ENCODE data around the gene GATM.

The GATM gene

GRCh38 chr15:45361878-45362277 is 16.5 kb downstream of the GATM start:
- DNase-seq (ENCODE audit: low read depth in 2 of 3, low spot score in 2 of 3): no peak

- no peak for DNase-seq (ENCODE audit: low read depth in 2 of 3, low spot score in 2 of 3)
These were observed 22.5 kb downstream of the GATM start for GRCh38 chr15:45355860-45356259.

GRCh38 chr15:45354711-45355110 is 23.6 kb downstream of the GATM start:
- DNase-seq (ENCODE audit: low read depth in 2 of 3, low spot score in 2 of 3): no peak

GRCh38 chr15:45351227-45351626 is 27.1 kb downstream of the GATM start:
- no peak for DNase-seq (ENCODE audit: low read depth in 2 of 3, low spot score in 2 of 3)

- no peak for DNase-seq (ENCODE audit: low read depth in 2 of 3, low spot score in 2 of 3)
These were observed 28.7 kb downstream of the GATM start for GRCh38 chr15:45349623-45350022.

- no peak for DNase-seq (ENCODE audit: low read depth in 2 of 3, low spot score in 2 of 3)
These were observed 30.4 kb downstream of the GATM start for GRCh38 chr15:45347989-45348388.

- no peak for DNase-seq (ENCODE audit: low read depth in 2 of 3, low spot score in 2 of 3)
These were observed 31.3 kb downstream of the GATM start for GRCh38 chr15:45347033-45347432.

- no peak for DNase-seq (ENCODE audit: low read depth in 2 of 3, low spot score in 2 of 3)
These were observed 32.0 kb downstream of the GATM start for GRCh38 chr15:45346381-45346780.

- no peak for DNase-seq (ENCODE audit: low read depth in 2 of 3, low spot score in 2 of 3)
These were observed 35.0 kb downstream of the GATM start for GRCh38 chr15:45343258-45343860.

GRCh38 chr15:45341790-45342189 is 36.6 kb downstream of the GATM start:
- DNase-seq (ENCODE audit: low read depth in 2 of 3, low spot score in 2 of 3): no peak

- DNase-seq (ENCODE audit: low read depth in 2 of 3, low spot score in 2 of 3): no peak
These were observed 37.9 kb downstream of the GATM start for GRCh38 chr15:45340429-45340828.

GRCh38 chr15:45338417-45338816 is 39.9 kb downstream of the GATM start:
- DNase-seq (ENCODE audit: low read depth in 2 of 3, low spot score in 2 of 3): no peak

GRCh38 chr15:45337224-45337623 is 41.1 kb downstream of the GATM start:
- no peak for DNase-seq (ENCODE audit: low read depth in 2 of 3, low spot score in 2 of 3)

- no peak for DNase-seq (ENCODE audit: low read depth in 2 of 3, low spot score in 2 of 3)
These were observed 44.8 kb downstream of the GATM start for GRCh38 chr15:45333550-45333949.

GRCh38 chr15:45332694-45333093 is 45.6 kb downstream of the GATM start:
- DNase-seq (ENCODE audit: low read depth in 2 of 3, low spot score in 2 of 3): no peak

- DNase-seq (ENCODE audit: low read depth in 2 of 3, low spot score in 2 of 3): no peak
These were observed 46.4 kb downstream of the GATM start for GRCh38 chr15:45331972-45332371.

- no peak for DNase-seq (ENCODE audit: low read depth in 2 of 3, low spot score in 2 of 3)
These were observed 49.7 kb downstream of the GATM start for GRCh38 chr15:45328663-45329062.

- DNase-seq (ENCODE audit: low read depth in 2 of 3, low spot score in 2 of 3): no peak
These were observed 51.6 kb downstream of the GATM start for GRCh38 chr15:45326741-45327140.

- no peak for DNase-seq (ENCODE audit: low read depth in 2 of 3, low spot score in 2 of 3)
These were observed 52.1 kb downstream of the GATM start for GRCh38 chr15:45326280-45326679.

- DNase-seq (ENCODE audit: low read depth in 2 of 3, low spot score in 2 of 3): no peak
These were observed 57.7 kb downstream of the GATM start for GRCh38 chr15:45320581-45321205.

- no peak for DNase-seq (ENCODE audit: low read depth in 2 of 3, low spot score in 2 of 3)
These were observed 58.7 kb downstream of the GATM start for GRCh38 chr15:45319472-45320214.

GRCh38 chr15:45314960-45315359 is 63.4 kb downstream of the GATM start:
- no peak for DNase-seq (ENCODE audit: low read depth in 2 of 3, low spot score in 2 of 3)

Data from activated CD8-positive, alpha-beta memory T cell treated with anti-CD3 and anti-CD28 coated beads for 48 hours (primary cell).